Osteocyte (in vitro differentiated cells): ENCODE data around the gene SNCB. TPM values are rescaled to one million over a fixed set of nuclear protein-coding genes. Genes with fewer than 3 reads are reported as not detected.

Experiments used
- DNase-seq: peaks from one replicate; pipeline ENCODE4 v3.0.0; 2021; ENCODE audit warnings: mixed read lengths; ENCODE audit not compliant: unreplicated experiment; ENCODE audit errors: extremely low spot score
- H3K27ac Mint-ChIP-seq: one replicate; pipeline ENCODE4 v1.8.0; 2021; ENCODE audit warnings: mild to moderate bottlenecking, mixed read lengths; ENCODE audit not compliant: unreplicated experiment
- H3K27me3 Mint-ChIP-seq: one replicate; pipeline ENCODE4 v1.8.0; 2021; ENCODE audit warnings: mixed read lengths; ENCODE audit not compliant: unreplicated experiment
- H3K36me3 Mint-ChIP-seq: one replicate; pipeline ENCODE4 v1.8.0; 2021; ENCODE audit warnings: mixed read lengths; ENCODE audit not compliant: unreplicated experiment
- H3K4me1 Mint-ChIP-seq: one replicate; pipeline ENCODE4 v1.8.0; 2021; ENCODE audit warnings: mixed read lengths; ENCODE audit not compliant: unreplicated experiment
- H3K4me3 Mint-ChIP-seq: one replicate; pipeline ENCODE4 v1.8.0; 2021; ENCODE audit warnings: mild to moderate bottlenecking, moderate library complexity, mixed read lengths; ENCODE audit not compliant: unreplicated experiment
- H3K9me3 Mint-ChIP-seq: one replicate; pipeline ENCODE4 v1.8.0; 2021; ENCODE audit warnings: mixed read lengths; ENCODE audit not compliant: unreplicated experiment
- CTCF ChIP-seq: fragments of 200-600 bp; sonication (generic); IDR thresholded peaks from 2 replicates; pipeline ENCODE4 v1.5.0; 2021; ENCODE audit warnings: antibody characterized with exemption, mild to moderate bottlenecking, moderate library complexity
- total RNA-seq: library from RNA; stranded (reverse); gene quantifications from 2 replicates; pipeline ENCODE4 v1.2.1, GENCODE V29; 2021

The SNCB gene
- total RNA-seq, 1 donor from 2014 or later = not detected

DNA sequence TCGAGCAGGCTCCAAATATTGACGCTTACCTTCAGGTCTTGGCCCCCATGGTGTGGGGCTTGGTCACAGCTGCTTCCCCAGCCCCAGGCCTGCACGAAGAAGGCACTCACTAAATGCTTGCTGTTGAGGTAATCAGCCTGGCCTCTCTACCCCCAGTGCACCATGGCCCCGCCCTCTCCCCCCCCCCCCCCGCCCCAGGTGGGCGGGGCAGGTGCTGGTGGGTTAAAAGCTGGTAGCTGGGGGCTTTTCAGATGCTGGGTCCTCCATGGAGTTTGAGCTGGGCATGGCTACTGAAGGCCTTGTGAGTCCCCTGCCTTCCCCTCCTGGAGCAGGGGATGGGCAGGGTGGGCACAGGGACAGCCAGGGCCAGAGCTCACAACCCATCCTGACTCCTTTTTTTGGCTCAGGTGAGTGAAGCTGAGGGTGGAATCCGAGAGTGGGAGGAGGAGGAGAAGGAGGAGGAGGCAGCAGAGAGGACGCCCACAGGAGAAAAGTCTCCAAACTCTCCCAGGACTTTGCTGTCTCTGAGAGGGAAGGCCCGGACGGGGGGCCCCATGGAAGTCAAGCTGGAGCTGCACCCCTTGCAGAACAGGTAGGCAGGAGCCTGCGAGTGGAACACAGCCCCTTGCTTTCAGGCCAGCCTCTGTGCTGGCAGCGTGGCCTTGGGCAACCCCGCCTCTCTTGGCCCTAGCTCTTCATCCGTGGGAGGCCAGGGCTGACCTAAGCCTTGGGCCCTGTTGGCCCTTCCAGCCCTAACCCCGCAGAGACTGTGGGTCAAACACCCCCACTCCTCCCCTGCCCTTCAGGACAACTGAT, 12.5 kb upstream of the SNCB start:
- Mint-ChIP-seq H3K27ac (no peak overlapping the region), H3K4me3 (no peak overlapping the region), H3K27me3 (peaks cover 5% of the 10 kb centered on the region), H3K36me3 (no peaks in the 10 kb centered on the region), H3K9me3 (no peaks in the 10 kb centered on the region), H3K4me1 (peaks cover 9% of the 10 kb centered on the region)
- DNase-seq = no peak
- TF ChIP-seq CTCF = no peak

DNA sequence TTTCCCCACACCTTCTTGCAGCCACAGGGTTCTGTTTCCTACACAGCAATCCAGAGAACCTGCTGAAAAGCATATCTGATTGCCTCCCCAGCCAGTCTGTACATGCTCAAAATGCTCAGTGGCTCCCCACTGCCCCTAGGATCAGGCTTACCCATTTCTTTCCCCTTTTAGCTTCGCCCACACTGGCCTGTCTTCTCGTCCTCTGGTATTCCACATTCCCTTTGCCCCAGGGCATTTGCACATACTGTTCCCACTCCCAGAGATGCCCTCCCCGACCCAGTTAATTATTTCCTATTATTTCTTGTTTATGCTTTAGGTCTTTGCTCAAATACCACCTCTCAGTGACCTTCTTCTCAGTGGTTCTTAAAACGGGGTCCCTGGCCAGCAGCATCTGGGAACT, 10.3 kb upstream of the SNCB start:
- no peak for DNase-seq
- no peak for TF ChIP-seq CTCF
- Mint-ChIP-seq H3K27ac (no peak overlapping the region), H3K27me3 (peaks cover 26% of the 10 kb centered on the region), H3K36me3 (no peaks in the 10 kb centered on the region), H3K9me3 (no peaks in the 10 kb centered on the region), H3K4me1 (no peaks in the 10 kb centered on the region), H3K4me3 (no peak overlapping the region)

DNA sequence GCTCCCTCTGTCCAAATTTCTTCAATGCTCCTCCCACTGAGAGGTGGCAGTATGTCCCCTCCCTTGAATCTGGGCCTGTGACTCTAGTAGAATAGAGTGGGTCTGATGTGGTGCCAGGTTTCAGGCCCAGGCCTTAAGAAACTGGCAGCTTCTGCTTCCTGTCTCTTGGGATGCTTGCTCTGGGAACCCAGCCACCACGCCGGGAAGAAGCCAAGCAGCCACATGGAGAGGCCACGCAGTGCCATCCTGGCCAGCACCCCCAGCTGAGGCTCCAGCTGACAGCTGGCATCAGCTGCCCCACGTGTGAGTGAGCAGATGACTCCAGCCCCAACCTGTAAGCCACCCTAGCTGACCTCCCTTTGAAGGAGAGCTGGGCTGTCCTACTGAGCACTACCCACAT, 9.6 kb upstream of the SNCB start:
- Mint-ChIP-seq H3K27me3 (peaks cover 32% of the 10 kb centered on the region), H3K36me3 (peaks cover under 1% of the 10 kb centered on the region), H3K4me1 (no peaks in the 10 kb centered on the region), H3K9me3 (no peaks in the 10 kb centered on the region), H3K4me3 (no peak overlapping the region), H3K27ac (no peak overlapping the region)
- DNase-seq = no peak
- TF ChIP-seq CTCF = no peak

DNA sequence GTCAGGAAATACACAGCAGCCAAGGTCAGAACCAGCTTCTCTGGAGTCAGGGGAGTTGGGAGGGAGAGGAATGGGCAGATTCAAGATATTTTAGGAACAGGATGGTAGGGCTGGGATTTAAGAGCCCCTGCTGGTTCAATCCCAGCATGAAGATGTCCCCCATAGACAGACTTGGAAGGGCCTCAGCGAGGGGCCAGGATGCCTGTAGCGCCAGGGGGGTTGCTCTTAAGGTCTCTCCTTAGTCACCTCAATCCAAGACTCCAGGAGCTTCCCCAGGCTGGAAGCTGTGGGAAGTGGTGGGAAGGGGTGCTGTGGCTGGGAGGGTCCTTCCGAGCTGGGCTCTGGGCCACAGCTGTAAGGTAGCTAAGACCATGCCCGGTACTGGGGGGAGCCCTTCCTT, 8.9 kb upstream of the SNCB start:
- Mint-ChIP-seq H3K36me3 (peaks cover 2% of the 10 kb centered on the region), H3K9me3 (no peaks in the 10 kb centered on the region), H3K27me3 (peaks cover 37% of the 10 kb centered on the region), H3K27ac (no peak overlapping the region), H3K4me1 (no peaks in the 10 kb centered on the region), H3K4me3 (no peak overlapping the region)
- no peak for DNase-seq
- TF ChIP-seq CTCF = no peak

DNA sequence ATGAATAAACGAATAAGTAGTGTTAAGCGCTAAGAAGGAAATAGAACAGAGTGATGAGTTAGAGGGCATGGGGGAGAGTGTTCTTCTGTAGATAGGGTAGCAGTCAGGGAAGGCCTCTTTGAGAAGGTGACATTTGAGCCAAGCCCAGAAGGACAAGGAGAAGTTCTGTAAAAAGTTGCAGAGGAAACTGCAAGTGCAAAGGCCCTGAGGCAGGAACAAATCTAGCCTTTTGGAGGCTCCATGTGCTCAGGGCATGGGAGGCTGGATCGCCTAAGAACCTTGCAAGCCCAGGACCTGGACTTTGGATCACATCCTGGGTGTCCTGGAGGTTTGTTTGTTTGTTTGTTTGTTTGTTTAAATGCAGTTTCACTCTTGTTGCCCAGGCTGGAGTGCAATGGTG, 8.1 kb upstream of the SNCB start:
- Mint-ChIP-seq H3K4me3 (no peak overlapping the region), H3K27ac (no peak overlapping the region), H3K36me3 (peaks cover 2% of the 10 kb centered on the region), H3K4me1 (no peaks in the 10 kb centered on the region), H3K9me3 (no peaks in the 10 kb centered on the region), H3K27me3 (peaks cover 45% of the 10 kb centered on the region)
- DNase-seq = no peak
- no peak for TF ChIP-seq CTCF
